A549 treated with RU486 at 1 μM for 4 hours (cell line): ENCODE results near the gene HINFP. TPM values are rescaled to one million over a fixed set of nuclear protein-coding genes. Genes with fewer than 3 reads are reported as not detected.

Experiments used
- total RNA-seq: library from RNA; stranded (reverse); fragments of 200-300 nt; extraction: Qiagen RNA extraction; gene quantifications from 5 replicates; pipeline ENCODE4 v1.2.3, GENCODE V29; 2022; ENCODE audit warnings: low read depth

The HINFP gene, protein sequence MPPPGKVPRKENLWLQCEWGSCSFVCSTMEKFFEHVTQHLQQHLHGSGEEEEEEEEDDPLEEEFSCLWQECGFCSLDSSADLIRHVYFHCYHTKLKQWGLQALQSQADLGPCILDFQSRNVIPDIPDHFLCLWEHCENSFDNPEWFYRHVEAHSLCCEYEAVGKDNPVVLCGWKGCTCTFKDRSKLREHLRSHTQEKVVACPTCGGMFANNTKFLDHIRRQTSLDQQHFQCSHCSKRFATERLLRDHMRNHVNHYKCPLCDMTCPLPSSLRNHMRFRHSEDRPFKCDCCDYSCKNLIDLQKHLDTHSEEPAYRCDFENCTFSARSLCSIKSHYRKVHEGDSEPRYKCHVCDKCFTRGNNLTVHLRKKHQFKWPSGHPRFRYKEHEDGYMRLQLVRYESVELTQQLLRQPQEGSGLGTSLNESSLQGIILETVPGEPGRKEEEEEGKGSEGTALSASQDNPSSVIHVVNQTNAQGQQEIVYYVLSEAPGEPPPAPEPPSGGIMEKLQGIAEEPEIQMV
- 9.7 to 11.5 TPM (median 11.0 TPM) in 5 replicates for total RNA-seq

GRCh38 chr11:119121008-119121810 is at the start of gene HINFP:
Gene HINFP (plus strand): TSS chr11:119121580. CDS start chr11:119126945, 5,365 bp downstream.

GRCh38 chr11:119084663-119085436 is 36.5 kb upstream of the HINFP start, which contains the start of gene HMBS:
Gene HMBS (plus strand): TSS chr11:119084881. CDS start chr11:119085034, 153 bp downstream.

GRCh38 chr11:119101759-119102423 is 19.5 kb upstream of the HINFP start, which contains the start of gene DPAGT1:
Gene DPAGT1 (minus strand): TSS chr11:119101853. CDS start chr11:119101655, 198 bp downstream.

DNA sequence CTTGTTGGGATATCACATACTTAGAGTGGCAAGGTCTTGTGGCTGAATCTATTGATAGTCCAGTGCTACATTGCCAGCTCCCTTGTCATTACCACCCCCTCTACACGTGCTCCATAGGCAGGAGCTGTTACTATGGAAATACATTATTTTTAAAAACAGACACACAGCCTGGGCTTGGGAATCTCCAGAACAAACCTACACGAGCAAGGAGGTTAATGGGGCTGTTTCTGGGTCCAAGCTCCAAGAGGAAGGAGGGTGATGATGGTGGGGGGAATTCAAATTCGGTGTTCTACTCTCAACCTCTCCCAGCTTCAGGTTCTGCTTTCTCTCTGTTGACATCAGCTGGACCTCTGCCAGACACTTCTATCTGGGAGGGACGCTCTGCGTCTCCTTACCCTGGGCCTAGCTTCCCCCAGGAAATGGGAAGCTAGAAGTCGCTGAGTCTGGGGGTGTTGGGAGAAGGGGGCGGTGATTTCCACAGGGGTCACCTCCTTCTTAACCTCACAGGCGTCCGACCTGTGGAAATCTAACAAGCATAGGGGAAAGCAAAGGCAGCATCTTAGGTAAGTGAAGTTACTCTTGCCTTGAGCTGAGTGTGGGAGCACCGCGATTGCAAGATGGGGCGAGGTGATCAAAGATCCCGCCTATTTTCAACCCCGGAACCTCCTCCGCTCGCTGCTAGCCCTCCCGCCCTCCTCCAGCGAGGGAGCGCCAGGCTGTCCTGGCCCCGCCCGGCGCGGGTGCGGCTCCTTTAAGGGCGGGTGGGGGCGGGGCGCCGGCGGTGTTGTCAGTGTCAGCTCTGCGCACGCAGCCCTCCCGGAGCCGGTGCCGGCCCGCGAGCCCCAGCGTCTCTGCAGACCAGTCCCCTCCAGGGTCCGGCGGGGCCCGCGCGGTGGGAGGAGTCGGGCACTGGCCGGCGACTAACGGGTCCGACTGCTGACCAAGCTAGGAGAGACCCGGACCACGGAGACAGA is 14.5 kb upstream of the HINFP start, which contains the start of gene C2CD2L:
TSS of gene C2CD2L (plus strand) at position 781 of the 974 bp plus-strand sequence. CDS start 398 bp downstream, outside the sequence.

GRCh38 chr11:119149018-119149785 is 27.8 kb downstream of the HINFP start, which contains the start of gene ABCG4:
Gene ABCG4 (plus strand): TSS chr11:119149052. CDS start chr11:119149966, 914 bp downstream.

DNA sequence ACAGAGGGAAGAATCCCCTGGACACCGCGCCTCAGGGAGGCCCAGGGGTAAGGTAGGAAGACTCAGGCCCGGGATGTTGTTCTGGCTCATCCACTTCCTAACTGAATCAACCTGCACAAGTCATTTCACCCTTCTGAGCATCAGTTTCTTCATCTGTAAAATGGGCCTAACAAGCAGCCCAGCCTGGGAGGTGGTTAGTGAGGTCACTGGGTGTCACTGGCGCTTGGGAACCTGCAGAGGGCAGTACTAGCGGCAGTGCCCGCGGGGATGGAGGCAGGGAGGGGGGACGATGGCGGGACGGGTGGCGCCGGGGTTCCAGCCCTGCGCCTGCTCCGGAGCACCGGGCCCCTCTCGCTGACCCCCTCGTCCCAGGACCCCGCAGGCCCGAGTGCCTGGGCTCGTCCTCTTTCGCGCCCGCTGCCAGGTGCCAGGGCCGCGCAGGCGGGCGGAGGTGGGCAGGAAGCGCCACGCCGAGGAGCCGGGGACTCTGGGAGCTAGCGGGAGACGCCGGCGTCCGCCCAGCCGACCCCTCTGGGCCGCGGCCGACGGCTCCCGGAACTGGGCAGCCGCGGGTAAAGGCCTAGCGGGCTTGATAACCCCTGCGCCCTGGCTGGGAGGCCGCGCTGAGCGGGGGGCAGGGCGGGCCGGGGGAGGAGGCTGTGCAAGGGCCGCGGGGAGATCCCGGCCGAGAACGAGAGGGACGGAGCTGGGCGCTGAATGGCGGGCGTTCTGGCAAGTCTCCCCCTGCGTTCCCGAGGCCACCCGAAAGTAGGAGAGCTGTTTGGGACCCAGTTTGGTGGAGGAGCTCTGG is 47.3 kb downstream of the HINFP start, which contains the start of gene NLRX1:
TSS of gene NLRX1 (plus strand) at position 255 of the 811 bp plus-strand sequence. CDS start 2,679 bp downstream, outside the sequence.

Other genes with a start within 250 kb of the HINFP start
- gene CXCR5, start 237.7 kb upstream of the HINFP start, total RNA-seq, result 0.03 to 0.08 TPM (median 0.07 TPM) in 5 replicates
- 79.4 to 170 TPM (median 137 TPM) in 5 replicates for gene BCL9L, start 195.7 kb upstream of the HINFP start, total RNA-seq
- 0.33 to 0.97 TPM (median 0.69 TPM) in 5 replicates for gene UPK2, start 165.3 kb upstream of the HINFP start, total RNA-seq
- not detected in 5 replicates for gene FOXR1, start 149.8 kb upstream of the HINFP start, total RNA-seq
- gene CENATAC, start 123.4 kb upstream of the HINFP start, total RNA-seq, result 11.1 to 17.5 TPM (median 11.5 TPM) in 5 replicates
- 803 to 1,150 TPM (median 842 TPM) in 5 replicates for gene RPS25, start 103.2 kb upstream of the HINFP start, total RNA-seq
- 57.4 to 67.3 TPM (median 60.5 TPM) in 5 replicates for gene TRAPPC4, start 102.8 kb upstream of the HINFP start, total RNA-seq
- gene SLC37A4, start 90.7 kb upstream of the HINFP start, total RNA-seq, result 10.0 to 12.1 TPM (median 10.8 TPM) in 5 replicates
- gene HYOU1, start 64.4 kb upstream of the HINFP start, total RNA-seq, result 39.6 to 50.0 TPM (median 47.3 TPM) in 5 replicates
- 7.9 to 17.2 TPM (median 11.4 TPM) in 5 replicates for gene VPS11, start 53.8 kb upstream of the HINFP start, total RNA-seq
- gene HMBS, start 36.7 kb upstream of the HINFP start, total RNA-seq, result 45.4 to 52.9 TPM (median 51.2 TPM) in 5 replicates
- 33.0 to 40.4 TPM (median 38.6 TPM) in 5 replicates for gene DPAGT1, start 19.7 kb upstream of the HINFP start, total RNA-seq
- 4.9 to 7.1 TPM (median 6.0 TPM) in 5 replicates for gene C2CD2L, start 14.2 kb upstream of the HINFP start, total RNA-seq
- 0.18 to 0.37 TPM (median 0.21 TPM) in 5 replicates for gene ABCG4, start 27.5 kb downstream of the HINFP start, total RNA-seq
- gene NLRX1, start 47.1 kb downstream of the HINFP start, total RNA-seq, result 7.5 to 12.3 TPM (median 10.4 TPM) in 5 replicates
- gene NHERF4, start 63.9 kb downstream of the HINFP start, total RNA-seq, result 0.13 to 0.47 TPM (median 0.21 TPM) in 3 of 5 replicates, not detected in the others
- 5.5 to 9.3 TPM (median 9.0 TPM) in 5 replicates for gene CBL, start 84.8 kb downstream of the HINFP start, total RNA-seq
- 9.4 to 11.7 TPM (median 10.6 TPM) in 5 replicates for gene MCAM, start 195.6 kb downstream of the HINFP start, total RNA-seq
- gene RNF26, start 212.9 kb downstream of the HINFP start, total RNA-seq, result 27.6 to 41.9 TPM (median 37.2 TPM) in 5 replicates
- gene C1QTNF5, start 219.3 kb downstream of the HINFP start, total RNA-seq, result not detected in 5 replicates
- gene MFRP, start 225.1 kb downstream of the HINFP start, total RNA-seq, result not detected in 5 replicates